HEK293T (cell line): ENCODE data around the gene GPR55.

ENCODE experiments used
- CTCF ChIA-PET: fragments of 350-600 bp; formaldehyde crosslinking; extraction: SDS; loops from one replicate; lab custom pipeline; 2021; ENCODE audit warnings: antibody characterized with exemption, inconsistent platforms; lab: Yijun Ruan, JAX
- POLR2A ChIA-PET: fragments of 350-600 bp; formaldehyde crosslinking; extraction: SDS; loops from one replicate; lab custom pipeline; 2020; ENCODE audit warnings: antibody characterized with exemption, inconsistent platforms; lab: Yijun Ruan, JAX
- DNase-seq: peaks from one replicate; pipeline ENCODE4 v3.0.0; 2012; ENCODE audit warnings: mixed read lengths; ENCODE audit errors: extremely low spot score
- ARNT ChIP-seq: fragments of 450-650 bp; IDR thresholded peaks from 2 replicates; pipeline ENCODE4 v1.6.1; 2017; ENCODE audit warnings: mild to moderate bottlenecking
- BHLHE40 ChIP-seq: fragments of 450-650 bp; IDR thresholded peaks from 2 replicates; pipeline ENCODE4 v1.6.1; 2016; ENCODE audit warnings: mild to moderate bottlenecking, moderate library complexity, borderline replicate concordance
- CTBP1 ChIP-seq: fragments of 450-650 bp; IDR thresholded peaks from 2 replicates; pipeline ENCODE4 v1.6.1; 2016; ENCODE audit warnings: borderline replicate concordance
- ELF4 ChIP-seq: fragments of 450-650 bp; IDR thresholded peaks from 2 replicates; pipeline ENCODE4 v1.6.1; 2017; ENCODE audit warnings: antibody characterized with exemption
- FOXA1 ChIP-seq: fragments of 450-650 bp; IDR thresholded peaks from 2 replicates; pipeline ENCODE4 v1.6.1; 2016; ENCODE audit warnings: mild to moderate bottlenecking
- FOXK2 ChIP-seq: fragments of 450-650 bp; IDR thresholded peaks from 2 replicates; pipeline ENCODE4 v1.6.1; 2016; ENCODE audit warnings: mild to moderate bottlenecking
- FOXM1 ChIP-seq: fragments of 450-650 bp; IDR thresholded peaks from 2 replicates; pipeline ENCODE4 v1.6.1; 2017; ENCODE audit warnings: mild to moderate bottlenecking, borderline replicate concordance
- HDGF ChIP-seq: fragments of 450-650 bp; IDR thresholded peaks from 2 replicates; pipeline ENCODE4 v1.6.1; 2017; ENCODE audit warnings: antibody characterized with exemption, borderline replicate concordance
- L3MBTL2 ChIP-seq: fragments of 450-650 bp; conservative IDR thresholded peaks from 2 replicates; pipeline ENCODE4 v1.6.1; 2016; ENCODE audit warnings: mild to moderate bottlenecking
- LEF1 ChIP-seq: fragments of 450-650 bp; IDR thresholded peaks from 2 replicates; pipeline ENCODE4 v1.6.1; 2017; ENCODE audit warnings: mild to moderate bottlenecking, borderline replicate concordance
- NFRKB ChIP-seq: fragments of 450-650 bp; IDR thresholded peaks from 2 replicates; pipeline ENCODE4 v1.6.1; 2016; ENCODE audit warnings: mild to moderate bottlenecking, moderate library complexity
- PKNOX1 ChIP-seq: fragments of 450-650 bp; IDR thresholded peaks from 2 replicates; pipeline ENCODE4 v1.6.1; 2016
- SP1 ChIP-seq: fragments of 450-650 bp; IDR thresholded peaks from 2 replicates; pipeline ENCODE4 v1.6.1; 2017
- SUZ12 ChIP-seq: fragments of 450-650 bp; IDR thresholded peaks from 2 replicates; pipeline ENCODE4 v1.6.1; 2016; ENCODE audit warnings: mild to moderate bottlenecking
- TARDBP ChIP-seq: fragments of 450-650 bp; IDR thresholded peaks from 2 replicates; pipeline ENCODE4 v1.6.1; 2016
- ZNF384 ChIP-seq: fragments of 450-650 bp; IDR thresholded peaks from 2 replicates; pipeline ENCODE4 v1.6.1; 2016

Gene GPR55

GRCh38 chr2:230877759-230878598 is 47.1 kb downstream of the GPR55 start:
- no peak for DNase-seq
- ChIA-PET POLR2A (no interaction called here), CTCF (interaction anchor here (0.6 kb wide), 1 partner anchor 54 kb away, joined by 3 read pairs; no protein-coding TSS in a partner anchor)
- TF ChIP-seq L3MBTL2 (no peak), ZNF384 (no peak), BHLHE40 (no peak), FOXA1 (no peak), ELF4 (no peak), TARDBP (no peak), HDGF (no peak), CTBP1 (no peak), LEF1 (no peak), ARNT (no peak), NFRKB (no peak), SUZ12 (no peak)

GRCh38 chr2:230877116-230877758 is 47.8 kb downstream of the GPR55 start:
- ChIA-PET POLR2A (no interaction called here), CTCF (no interaction called here)
- no peak for DNase-seq
- no peak for TF ChIP-seq HDGF
- no peak for TF ChIP-seq NFRKB
- TF ChIP-seq TARDBP = no peak
- no peak for TF ChIP-seq CTBP1
- TF ChIP-seq LEF1 = no peak
- TF ChIP-seq BHLHE40 = no peak
- no peak for TF ChIP-seq SP1
- no peak for TF ChIP-seq ZNF384
- TF ChIP-seq ELF4 = no peak
- no peak for TF ChIP-seq FOXK2
- TF ChIP-seq ARNT = no peak

DNA sequence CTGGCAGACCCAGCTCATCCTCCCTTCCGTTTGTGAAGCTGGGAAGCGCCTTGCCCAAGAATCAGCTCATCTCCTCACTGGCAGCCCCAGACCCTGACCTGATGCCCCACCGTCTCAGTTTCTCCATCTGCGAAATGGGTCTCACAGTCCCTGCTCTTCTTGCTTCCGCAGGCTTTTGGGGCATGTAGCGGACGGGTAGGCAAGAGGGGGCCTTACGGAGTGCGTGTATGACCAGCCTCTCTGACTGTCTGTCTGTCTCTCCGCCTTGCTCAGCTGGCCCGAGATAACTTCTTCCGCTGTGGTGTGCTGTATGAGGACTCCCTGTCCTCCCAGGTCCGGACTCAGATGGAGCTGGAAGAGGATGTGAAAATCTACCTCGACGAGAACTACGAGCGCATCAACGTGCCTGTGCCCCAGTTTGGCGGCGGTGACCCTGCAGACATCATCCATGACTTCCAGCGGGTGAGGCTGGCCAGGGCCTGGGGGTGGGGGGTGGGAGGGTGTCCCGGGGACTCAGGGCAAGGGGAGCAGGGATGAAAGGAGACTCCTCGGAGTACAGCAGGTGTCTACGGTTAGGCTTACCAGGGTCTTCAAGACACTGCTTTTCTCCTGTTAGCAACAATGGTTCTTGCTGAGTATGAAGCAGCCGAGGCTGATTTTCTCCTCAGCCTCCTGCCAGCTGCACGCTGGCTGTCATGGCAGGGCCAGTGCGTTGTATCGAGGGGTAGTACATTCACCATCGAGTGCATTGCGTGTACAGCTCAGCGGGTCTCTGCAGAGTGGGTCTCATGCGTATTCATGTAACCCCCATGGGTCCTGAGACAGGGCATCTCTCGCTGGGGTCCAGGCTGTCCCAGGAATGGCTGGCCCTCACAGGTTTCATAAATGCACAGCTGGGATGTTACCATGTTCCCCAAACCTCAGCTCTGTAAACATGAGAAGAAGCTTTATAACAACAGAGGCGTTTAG is 49.4 kb downstream of the GPR55 start:
- ChIA-PET CTCF (no interaction called here), POLR2A (no interaction called here)
- no peak for TF ChIP-seq LEF1
- no peak for TF ChIP-seq NFRKB
- no peak for TF ChIP-seq CTBP1
- TF ChIP-seq L3MBTL2 = no peak
- no peak for TF ChIP-seq BHLHE40
- no peak for TF ChIP-seq PKNOX1
- TF ChIP-seq TARDBP = no peak
- TF ChIP-seq SP1 = no peak
- TF ChIP-seq HDGF = no peak
- no peak for TF ChIP-seq SUZ12
- no peak for TF ChIP-seq ELF4
- DNase-seq = no peak

- TF ChIP-seq SP1 = no peak
- TF ChIP-seq CTBP1 = no peak
- no peak for TF ChIP-seq TARDBP
- no peak for TF ChIP-seq HDGF
- no peak for TF ChIP-seq PKNOX1
- no peak for TF ChIP-seq L3MBTL2
- no peak for TF ChIP-seq LEF1
- POLR2A ChIA-PET = no interaction called here
- DNase-seq = no peak
- CTCF ChIA-PET = no interaction called here
These were observed 50.2 kb downstream of the GPR55 start for GRCh38 chr2:230874876-230875275.

DNA sequence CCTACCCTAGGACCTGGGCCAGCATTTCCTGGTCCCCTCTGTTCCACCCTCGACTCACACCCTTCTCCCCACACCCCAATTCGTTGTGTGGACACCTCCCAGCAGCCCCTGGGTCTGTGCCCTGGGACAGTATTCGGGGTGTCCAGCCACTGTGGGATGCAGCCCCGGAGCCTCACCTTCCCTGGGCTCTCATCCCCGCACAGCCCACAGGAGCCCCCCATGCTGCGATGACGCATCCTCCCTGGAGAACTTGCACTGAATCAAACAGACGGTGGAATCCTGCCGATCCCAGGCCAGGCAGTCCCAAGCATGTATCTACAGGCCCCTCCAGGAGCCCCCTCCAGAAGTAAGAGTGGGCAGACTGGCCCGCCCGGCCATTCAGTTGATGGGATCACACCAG is 50.6 kb downstream of the GPR55 start:
- TF ChIP-seq LEF1 (no peak), BHLHE40 (no peak), L3MBTL2 (no peak), NFRKB (no peak), ARNT (no peak), HDGF (no peak), PKNOX1 (no peak), FOXK2 (no peak), ZNF384 (no peak), FOXA1 (no peak), SUZ12 (no peak), FOXM1 (no peak), TARDBP (no peak), CTBP1 (no peak), SP1 (no peak), ELF4 (no peak)
- CTCF ChIA-PET = no interaction called here

More for the DNA sequence above, 50.6 kb downstream of the GPR55 start:
- POLR2A ChIA-PET = no interaction called here
- no peak for DNase-seq
